ENCODE measurements around the gene MYMX. TPM values are rescaled to one million over a fixed set of nuclear protein-coding genes. Genes with fewer than 3 reads are reported as not detected.

Gene MYMX
- total RNA-seq, 1 donor: not detected

DNA sequence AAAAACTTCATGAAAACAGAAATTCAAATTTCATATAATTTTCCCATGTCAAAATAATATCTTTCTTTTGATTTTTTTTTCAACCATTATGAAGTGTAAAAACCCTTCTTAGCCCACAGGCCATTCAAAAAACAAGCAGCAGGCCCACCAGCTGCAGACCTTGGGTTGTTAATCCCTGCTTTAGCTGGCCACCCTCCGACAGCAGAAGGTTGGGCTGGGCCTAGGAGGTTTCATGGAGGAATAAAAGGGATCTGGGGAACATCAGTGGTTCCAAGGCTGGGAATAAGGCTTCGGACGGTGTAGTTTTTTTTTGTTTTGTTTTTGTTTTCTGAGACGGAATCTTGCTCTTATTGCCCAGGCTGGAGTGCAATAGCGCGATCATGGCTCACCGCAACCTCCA, 26.6 kb downstream of the MYMX start:
- TF ChIP-seq, protein P1, sequence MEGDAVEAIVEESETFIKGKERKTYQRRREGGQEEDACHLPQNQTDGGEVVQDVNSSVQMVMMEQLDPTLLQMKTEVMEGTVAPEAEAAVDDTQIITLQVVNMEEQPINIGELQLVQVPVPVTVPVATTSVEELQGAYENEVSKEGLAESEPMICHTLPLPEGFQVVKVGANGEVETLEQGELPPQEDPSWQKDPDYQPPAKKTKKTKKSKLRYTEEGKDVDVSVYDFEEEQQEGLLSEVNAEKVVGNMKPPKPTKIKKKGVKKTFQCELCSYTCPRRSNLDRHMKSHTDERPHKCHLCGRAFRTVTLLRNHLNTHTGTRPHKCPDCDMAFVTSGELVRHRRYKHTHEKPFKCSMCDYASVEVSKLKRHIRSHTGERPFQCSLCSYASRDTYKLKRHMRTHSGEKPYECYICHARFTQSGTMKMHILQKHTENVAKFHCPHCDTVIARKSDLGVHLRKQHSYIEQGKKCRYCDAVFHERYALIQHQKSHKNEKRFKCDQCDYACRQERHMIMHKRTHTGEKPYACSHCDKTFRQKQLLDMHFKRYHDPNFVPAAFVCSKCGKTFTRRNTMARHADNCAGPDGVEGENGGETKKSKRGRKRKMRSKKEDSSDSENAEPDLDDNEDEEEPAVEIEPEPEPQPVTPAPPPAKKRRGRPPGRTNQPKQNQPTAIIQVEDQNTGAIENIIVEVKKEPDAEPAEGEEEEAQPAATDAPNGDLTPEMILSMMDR (IDR thresholded peaks at IDR 0.05; ENCODE audit: insufficient read depth, low read depth, low read length): no peak
- DNase-seq (ENCODE audit: low read depth): no peak
- H3K4me3 ChIP-seq (ENCODE audit: low read depth, low read length): no peak overlapping the region

DNA sequence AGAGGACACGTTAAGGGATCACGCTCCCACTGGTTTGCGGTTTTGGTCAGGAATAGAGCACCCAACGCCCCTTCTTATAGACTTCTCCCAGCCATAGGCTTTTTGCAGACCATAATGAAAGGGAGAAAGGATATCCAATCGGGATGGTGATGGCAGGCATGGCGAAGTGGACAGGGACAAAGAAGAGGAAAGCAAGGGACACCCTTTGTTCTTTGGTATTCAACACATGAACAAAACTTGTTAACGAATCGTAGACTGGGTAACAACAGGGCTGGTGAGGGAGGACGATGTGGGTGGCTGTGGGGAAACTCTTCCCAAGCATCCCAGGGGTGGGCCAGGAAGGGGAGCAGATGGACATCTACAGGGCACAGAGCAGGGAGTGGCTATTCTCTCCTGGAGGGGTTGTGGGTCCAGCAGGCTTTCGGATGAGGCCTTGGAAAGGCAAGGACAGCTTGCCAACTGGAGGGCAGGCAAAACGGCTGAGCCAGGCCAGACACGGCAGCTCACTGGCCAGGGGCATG, 28.7 kb downstream of the MYMX start:
- peak overlapping the region; percentile 100 for H3K4me3 ChIP-seq (ENCODE audit: low read depth, low read length)
- DNase-seq (ENCODE audit: low read depth): no peak
- TF ChIP-seq, protein P1 (IDR thresholded peaks at IDR 0.05; ENCODE audit: insufficient read depth, low read depth, low read length): no peak

DNA sequence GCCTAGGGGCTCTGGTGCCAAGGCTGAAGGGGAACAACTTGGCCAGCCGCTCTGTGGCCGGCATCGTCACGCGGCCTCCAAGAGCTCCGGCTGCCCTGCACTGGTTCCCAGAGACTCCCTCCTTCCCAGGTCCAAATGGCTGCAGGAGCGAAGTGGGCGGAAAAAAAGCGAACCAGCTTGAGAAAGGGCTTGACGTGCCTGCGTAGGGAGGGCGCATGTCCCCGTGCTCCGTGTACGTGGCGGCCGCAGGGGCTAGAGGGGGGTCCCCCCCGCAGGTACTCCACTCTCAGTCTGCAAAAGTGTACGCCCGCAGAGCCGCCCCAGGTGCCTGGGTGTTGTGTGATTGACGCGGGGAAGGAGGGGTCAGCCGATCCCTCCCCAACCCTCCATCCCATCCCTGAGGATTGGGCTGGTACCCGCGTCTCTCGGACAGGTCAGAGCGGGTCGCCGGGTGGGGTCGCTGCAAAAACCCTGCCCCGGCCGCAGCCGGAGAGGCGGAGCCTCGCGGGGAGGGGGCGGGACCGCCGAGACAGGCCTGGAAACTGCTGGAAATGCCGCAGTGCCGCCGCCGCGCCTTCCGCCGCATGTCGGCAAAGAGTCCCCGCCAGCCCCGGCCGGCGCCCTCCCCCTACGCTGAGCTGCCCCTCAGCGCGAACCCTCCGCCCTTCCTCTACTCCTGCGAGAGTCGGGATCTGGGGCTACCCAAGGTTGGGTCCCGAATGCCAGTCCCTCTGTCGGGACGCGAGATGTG, 29.4 kb downstream of the MYMX start:
- peak overlapping the region; percentile 100 for H3K4me3 ChIP-seq (ENCODE audit: low read depth, low read length)
- DNase-seq (ENCODE audit: low read depth): peak; percentile 87
- TF ChIP-seq, protein P1 (IDR thresholded peaks at IDR 0.05; ENCODE audit: insufficient read depth, low read depth, low read length): peak; percentile 24

DNA sequence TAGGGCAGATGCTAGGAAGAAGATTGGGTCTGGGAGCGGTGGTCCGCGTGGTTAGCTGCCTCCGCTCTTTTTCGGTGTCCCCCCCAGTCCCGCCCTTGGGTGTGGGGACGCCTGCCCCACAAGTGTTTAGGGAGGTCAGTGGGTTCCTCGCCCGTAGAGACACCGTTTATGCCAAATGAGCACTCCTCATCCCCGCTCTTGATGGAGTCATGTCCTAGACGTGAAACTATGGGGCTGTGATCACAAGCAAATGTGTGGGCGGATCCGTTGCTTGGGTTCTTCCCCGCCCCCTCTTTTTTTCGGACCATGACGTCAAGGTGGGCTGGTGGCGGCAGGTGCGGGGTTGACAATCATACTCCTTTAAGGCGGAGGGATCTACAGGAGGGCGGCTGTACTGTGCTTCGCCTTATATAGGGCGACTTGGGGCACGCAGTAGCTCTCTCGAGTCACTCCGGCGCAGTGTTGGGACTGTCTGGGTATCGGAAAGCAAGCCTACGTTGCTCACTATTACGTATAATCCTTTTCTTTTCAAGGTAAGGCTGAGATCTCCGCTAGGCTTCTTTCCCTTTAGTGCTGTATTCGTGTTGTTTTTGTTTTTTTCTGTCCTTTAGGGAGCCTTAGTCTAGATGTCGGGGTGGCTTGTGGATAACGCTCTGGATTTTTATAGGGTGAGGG, 30.1 kb downstream of the MYMX start, which contains the start of gene HSP90AB1:
HSP90AB1 (plus strand) TSS at position 439 of the 675 bp plus-strand sequence. CDS start 1,529 bp downstream, outside the sequence.
- DNase-seq (ENCODE audit: low read depth): peak; percentile 99
- TF ChIP-seq, protein P1 (IDR thresholded peaks at IDR 0.05; ENCODE audit: insufficient read depth, low read depth, low read length): no peak
- peak within 1 kb of the TSS; percentile 100 for H3K4me3 ChIP-seq (ENCODE audit: low read depth, low read length)

DNA sequence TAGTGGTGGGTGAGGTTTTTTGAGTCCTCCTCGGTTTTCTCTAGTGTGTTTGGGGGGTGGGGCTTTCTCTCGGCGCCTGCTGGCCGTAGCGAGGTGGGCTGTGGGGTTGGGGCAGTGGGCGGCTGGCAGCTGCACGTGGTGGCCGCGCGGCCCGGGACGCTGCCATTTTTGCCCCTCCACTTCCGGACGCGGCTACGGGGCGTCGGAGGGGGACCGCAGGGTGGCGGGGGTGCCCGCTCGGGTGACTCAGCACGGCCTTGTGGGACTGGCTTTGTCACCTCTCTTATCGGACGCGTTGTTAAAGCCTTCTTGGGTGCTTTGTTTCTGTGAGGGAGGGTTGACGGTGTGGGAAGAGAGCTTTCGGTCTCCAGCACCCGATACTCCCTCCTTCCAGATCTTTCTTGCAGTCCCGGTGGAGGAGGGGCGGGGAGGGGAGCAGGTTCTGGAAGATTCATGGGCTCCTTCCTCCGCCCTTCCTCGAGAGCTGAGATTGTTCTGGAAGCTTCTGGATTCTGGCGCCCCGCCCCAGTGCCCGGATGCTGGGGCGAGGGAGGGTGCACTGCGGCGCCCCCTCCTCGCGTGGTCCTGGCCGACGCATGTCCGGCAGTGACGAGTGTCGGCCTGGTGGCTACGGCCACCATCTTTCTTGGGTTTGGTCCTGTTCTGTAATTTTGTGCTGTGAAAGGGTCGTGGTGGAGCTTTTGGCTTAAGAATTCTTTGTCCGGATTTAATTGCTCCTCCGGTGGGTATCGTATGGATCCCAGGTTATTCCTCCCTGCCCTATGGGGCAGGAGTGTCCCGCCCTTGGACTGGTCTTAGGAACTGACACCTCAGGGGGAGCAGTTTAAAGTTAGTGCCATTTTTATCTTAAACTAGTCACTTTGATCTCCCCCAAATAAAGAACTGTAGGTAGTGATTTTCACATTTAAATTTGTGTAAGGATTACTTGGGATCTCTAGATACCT, 30.9 kb downstream of the MYMX start:
- H3K4me3 ChIP-seq (ENCODE audit: low read depth, low read length): peak overlapping the region; percentile 100
- peak; percentile 68 for DNase-seq (ENCODE audit: low read depth)
- TF ChIP-seq, protein P1 (IDR thresholded peaks at IDR 0.05; ENCODE audit: insufficient read depth, low read depth, low read length): no peak

DNA sequence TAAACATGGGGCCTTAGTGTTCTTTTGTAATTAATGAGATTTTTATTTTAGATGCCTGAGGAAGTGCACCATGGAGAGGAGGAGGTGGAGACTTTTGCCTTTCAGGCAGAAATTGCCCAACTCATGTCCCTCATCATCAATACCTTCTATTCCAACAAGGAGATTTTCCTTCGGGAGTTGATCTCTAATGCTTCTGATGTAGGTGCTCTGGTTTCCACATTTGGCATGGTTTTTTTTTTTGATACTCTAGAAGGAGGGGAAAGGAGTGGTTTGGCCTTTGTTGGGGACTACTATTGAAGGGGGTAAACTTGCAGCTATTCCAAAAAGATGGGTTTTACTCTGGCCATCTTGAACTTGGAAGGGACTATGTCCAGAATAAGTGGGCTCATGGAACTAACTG, 31.9 kb downstream of the MYMX start:
- DNase-seq (ENCODE audit: low read depth): no peak
- TF ChIP-seq, protein P1 (IDR thresholded peaks at IDR 0.05; ENCODE audit: insufficient read depth, low read depth, low read length): no peak
- H3K4me3 ChIP-seq (ENCODE audit: low read depth, low read length): peak overlapping the region; percentile 100

Data from fibroblast of villous mesenchyme (primary cell).